Gastrocnemius medialis (tissue), 4 donors: Measurements from ENCODE around the gene XDH. TPM values are rescaled to one million over a fixed set of nuclear protein-coding genes. Genes with fewer than 3 reads are reported as not detected.

Source experiments
- ATAC-seq, 2 donors: fragments of 150-250 bp; one replicate each; pipeline ENCODE4 v1.9.1; 2016
- DNase-seq, 2 donors: peaks; one replicate each; pipeline ENCODE4 v3.0.0-alpha.2; 2019
- H3K27ac ChIP-seq, 4 donors: fragments of 200-600 bp; sonication (generic); 1 replicate in 1 of 4; 2 replicates in 3 of 4; pipeline ENCODE4 v1.5.1; 2016 to 2018; ENCODE audit warnings: mild to moderate bottlenecking in 2 of 4, moderate library complexity in 1 of 4
- H3K27me3 ChIP-seq, 3 donors: fragments of 200-600 bp; sonication (generic) in 2 of 3; 1 replicate in 1 of 3; 2 replicates in 2 of 3; pipeline versions ENCODE4 v1.5.1 to v1.6.0; 2016 to 2019; ENCODE audit warnings: mild to moderate bottlenecking in 1 of 3, moderate library complexity in 1 of 3
- H3K36me3 ChIP-seq, 2 donors: fragments of 200-600 bp; sonication (generic) in 1 of 2; one replicate each; pipeline ENCODE4 v1.5.1; 2017 to 2018
- H3K4me1 ChIP-seq, 2 donors: fragments of 200-600 bp; sonication (generic) in 1 of 2; one replicate each; pipeline ENCODE4 v1.5.1; 2016 to 2017; ENCODE audit warnings: mild to moderate bottlenecking in 2 of 2
- H3K4me3 ChIP-seq, 4 donors: fragments of 200-600 bp; sonication (generic) in 3 of 4; 1 replicate in 1 of 4; 2 replicates in 3 of 4; pipeline ENCODE4 v1.5.1; 2016 to 2019; ENCODE audit warnings: mild to moderate bottlenecking in 2 of 4
- H3K9me3 ChIP-seq, 3 donors: fragments of 200-600 bp; sonication (generic) in 2 of 3; 1 replicate in 1 of 3; 2 replicates in 2 of 3; pipeline ENCODE4 v1.5.1; 2016 to 2019
- POLR2A ChIP-seq, 2 donors: fragments of 450-650 bp; IDR thresholded peaks; one replicate each; pipeline ENCODE4 v1.6.1; 2017; ENCODE audit warnings: antibody characterized with exemption in 2 of 2, mild to moderate bottlenecking in 2 of 2, moderate library complexity in 2 of 2
- in situ Hi-C, 4 donors: fragments of 200-750 bp; cut with MboI; loops; one replicate each; pipeline versions ENCODE4 v1.15.0 to v1.8.0; 2017; ENCODE audit warnings: low sequenced_read_pairs in 4 of 4
- intact Hi-C: fragments of 100-400 bp; cut with DNase I; formaldehyde crosslinking; loops from one replicate; pipeline ENCODE4 v1.15.1; 2023; ENCODE audit warnings: low total_unique reads
- total RNA-seq, 4 donors: library from RNA; depleted of rRNA; stranded (reverse); fragments of >200 nt; gene quantifications; one replicate each; pipeline versions ENCODE4 v1.1.0 to v1.2.3, GENCODE V29; 2016
- TF ChIP-seq, protein P1 (sequence below), 5 experiments: fragments of 450-650 bp in 3 of 5; fragments of 200-600 bp in 2 of 5; sonication (generic) in 2 of 5; IDR thresholded peaks in 4 of 5; conservative IDR thresholded peaks in 1 of 5; 1 replicate in 4 of 5; 2 replicates in 1 of 5; pipeline ENCODE4 v1.5.1; 2016 to 2019; ENCODE audit warnings: antibody characterized with exemption in 5 of 5, mild to moderate bottlenecking in 3 of 5, moderate library complexity in 3 of 5

The XDH gene
- total RNA-seq, 4 donors from 2014 or later: 0.05 to 0.29 (median 0.07) TPM; not detected in 1

GRCh38 chr2:31401580-31401979 lies 13.0 kb downstream of the XDH start:
- intact Hi-C loops: no loop called here
- Histone ChIP-seq H3K27ac (no peak overlapping the region), H3K4me1 (peaks cover 9 to 14% of the 10 kb centered on the region in 2 donors), H3K4me3 (no peak overlapping the region), H3K9me3 (no peaks in the 10 kb centered on the region), H3K27me3 (no peaks in the 10 kb centered on the region), H3K36me3 (no peaks in the 10 kb centered on the region)
- DNase-seq (no peak), ATAC-seq (no peak)
- no peak for TF ChIP-seq POLR2A (IDR thresholded peaks at IDR 0.05)
- TF ChIP-seq, protein P1, sequence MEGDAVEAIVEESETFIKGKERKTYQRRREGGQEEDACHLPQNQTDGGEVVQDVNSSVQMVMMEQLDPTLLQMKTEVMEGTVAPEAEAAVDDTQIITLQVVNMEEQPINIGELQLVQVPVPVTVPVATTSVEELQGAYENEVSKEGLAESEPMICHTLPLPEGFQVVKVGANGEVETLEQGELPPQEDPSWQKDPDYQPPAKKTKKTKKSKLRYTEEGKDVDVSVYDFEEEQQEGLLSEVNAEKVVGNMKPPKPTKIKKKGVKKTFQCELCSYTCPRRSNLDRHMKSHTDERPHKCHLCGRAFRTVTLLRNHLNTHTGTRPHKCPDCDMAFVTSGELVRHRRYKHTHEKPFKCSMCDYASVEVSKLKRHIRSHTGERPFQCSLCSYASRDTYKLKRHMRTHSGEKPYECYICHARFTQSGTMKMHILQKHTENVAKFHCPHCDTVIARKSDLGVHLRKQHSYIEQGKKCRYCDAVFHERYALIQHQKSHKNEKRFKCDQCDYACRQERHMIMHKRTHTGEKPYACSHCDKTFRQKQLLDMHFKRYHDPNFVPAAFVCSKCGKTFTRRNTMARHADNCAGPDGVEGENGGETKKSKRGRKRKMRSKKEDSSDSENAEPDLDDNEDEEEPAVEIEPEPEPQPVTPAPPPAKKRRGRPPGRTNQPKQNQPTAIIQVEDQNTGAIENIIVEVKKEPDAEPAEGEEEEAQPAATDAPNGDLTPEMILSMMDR (IDR thresholded peaks at IDR 0.05 in 4 of 5, conservative IDR thresholded peaks at IDR 0.05 in 1 of 5): no peak
- in situ Hi-C loops: no loop called here

- H3K9me3 ChIP-seq: no peaks in the 10 kb centered on the region
- no peaks in the 10 kb centered on the region for H3K36me3 ChIP-seq
- no peaks in the 10 kb centered on the region for H3K27me3 ChIP-seq
- no peak overlapping the region for H3K27ac ChIP-seq
- in situ Hi-C loops (no loop called here), intact Hi-C loops (loop anchor here (5.0 kb wide), 1 partner anchor 157 kb away; no protein-coding TSS in a partner anchor)
- H3K4me1 ChIP-seq: peaks cover 10 to 15% of the 10 kb centered on the region in 2 donors
- no peak overlapping the region for H3K4me3 ChIP-seq
- no peak for ATAC-seq
- TF ChIP-seq, protein P1 (IDR thresholded peaks at IDR 0.05 in 4 of 5, conservative IDR thresholded peaks at IDR 0.05 in 1 of 5): no peak
- TF ChIP-seq POLR2A (IDR thresholded peaks at IDR 0.05): no peak
- no peak for DNase-seq
Measured at GRCh38 chr2:31398881-31399280, 15.7 kb downstream of the XDH start.

DNA sequence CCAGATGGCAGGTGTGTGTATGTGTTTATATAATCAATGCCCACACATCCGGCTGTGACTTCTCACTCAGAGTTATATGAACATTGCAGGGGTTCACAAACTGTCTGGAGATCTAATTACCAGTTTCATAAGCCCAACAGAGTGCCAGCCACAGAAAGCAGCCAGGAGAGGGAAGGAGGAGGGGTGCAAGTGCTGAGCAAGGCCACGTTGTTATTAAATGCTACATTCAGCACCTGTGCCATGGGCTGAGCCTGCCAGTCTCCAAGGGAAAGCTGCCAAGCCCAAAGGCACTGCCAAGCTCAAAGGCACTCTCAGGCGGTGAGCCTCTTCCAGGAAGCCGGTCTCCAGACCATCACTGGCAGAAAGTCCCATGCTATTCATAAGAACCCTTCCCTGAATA lies 17.4 kb downstream of the XDH start:
- Histone ChIP-seq H3K27me3 (no peaks in the 10 kb centered on the region), H3K9me3 (no peaks in the 10 kb centered on the region), H3K4me1 (peaks cover 10 to 15% of the 10 kb centered on the region in 2 donors), H3K27ac (peak overlapping the region; percentile 33 to 78 (median 66)), H3K36me3 (no peaks in the 10 kb centered on the region), H3K4me3 (no peak overlapping the region)
- peak; percentile 99 for ATAC-seq
- in situ Hi-C loops (no loop called here), intact Hi-C loops (loop anchor here (5.0 kb wide), 1 partner anchor 155 kb away; no protein-coding TSS in a partner anchor)
- no peak for TF ChIP-seq POLR2A (IDR thresholded peaks at IDR 0.05)
- TF ChIP-seq, protein P1 (IDR thresholded peaks at IDR 0.05 in 4 of 5, conservative IDR thresholded peaks at IDR 0.05 in 1 of 5): no peak
- peak; percentile 84 to 90 for DNase-seq

DNA sequence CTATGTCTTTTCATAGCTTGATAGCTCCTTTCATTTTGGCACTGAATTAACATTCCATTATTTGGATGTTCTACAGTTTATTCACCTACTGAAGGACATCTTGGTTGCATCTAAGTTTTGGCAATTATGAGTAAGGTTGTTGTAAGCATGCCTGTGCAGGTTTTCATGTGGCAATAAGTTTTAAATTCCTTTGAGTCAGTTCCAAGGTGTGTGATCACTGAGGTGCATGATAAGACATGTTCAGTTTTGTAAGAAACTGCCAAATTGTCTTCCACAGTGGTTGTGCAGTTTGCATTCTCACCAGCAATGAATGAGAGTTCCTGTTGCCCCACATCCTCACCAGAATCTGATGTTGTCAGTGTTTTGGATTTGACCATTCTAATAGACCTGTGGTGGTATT lies 24.2 kb downstream of the XDH start:
- TF ChIP-seq, protein P1 (IDR thresholded peaks at IDR 0.05 in 4 of 5, conservative IDR thresholded peaks at IDR 0.05 in 1 of 5): no peak
- TF ChIP-seq POLR2A (IDR thresholded peaks at IDR 0.05): no peak
- DNase-seq (no peak), ATAC-seq (no peak)
- no peaks in the 10 kb centered on the region for H3K27me3 ChIP-seq
- no peaks in the 10 kb centered on the region for H3K36me3 ChIP-seq
- in situ Hi-C loops (no loop called here), intact Hi-C loops (no loop called here)
- no peaks in the 10 kb centered on the region for H3K9me3 ChIP-seq
- no peaks in the 10 kb centered on the region for H3K4me1 ChIP-seq
- no peak overlapping the region for H3K4me3 ChIP-seq
- no peak overlapping the region for H3K27ac ChIP-seq

GRCh38 chr2:31388736-31389135 lies 25.8 kb downstream of the XDH start:
- DNase-seq: no peak
- Histone ChIP-seq H3K9me3 (no peaks in the 10 kb centered on the region), H3K27ac (no peak overlapping the region), H3K4me1 (peaks cover 4 to 7% of the 10 kb centered on the region in 2 donors), H3K36me3 (no peaks in the 10 kb centered on the region), H3K27me3 (no peaks in the 10 kb centered on the region), H3K4me3 (no peak overlapping the region)
- no peak for ATAC-seq
- in situ Hi-C loops: no loop called here
- intact Hi-C loops: no loop called here
- TF ChIP-seq, protein P1 (IDR thresholded peaks at IDR 0.05 in 4 of 5, conservative IDR thresholded peaks at IDR 0.05 in 1 of 5): no peak
- no peak for TF ChIP-seq POLR2A (IDR thresholded peaks at IDR 0.05)
